HG02763 (cell line): ENCODE results near the gene PLEKHA7.
A peak's percentile ranks its signal among the peaks of the same experiment; 100 is the strongest.

Experiments used
- ATAC-seq: cut with Tn5 transposase; IDR thresholded peaks from one replicate; pipeline ENCODE4 v1.9.1; 2021; ENCODE audit warnings: mild to moderate bottlenecking, moderate library complexity; ENCODE audit not compliant: unreplicated experiment

The PLEKHA7 gene

GRCh38 chr11:16794047-16794818 lies 220.0 kb downstream of the PLEKHA7 start:
- ATAC-seq, result no peak

DNA sequence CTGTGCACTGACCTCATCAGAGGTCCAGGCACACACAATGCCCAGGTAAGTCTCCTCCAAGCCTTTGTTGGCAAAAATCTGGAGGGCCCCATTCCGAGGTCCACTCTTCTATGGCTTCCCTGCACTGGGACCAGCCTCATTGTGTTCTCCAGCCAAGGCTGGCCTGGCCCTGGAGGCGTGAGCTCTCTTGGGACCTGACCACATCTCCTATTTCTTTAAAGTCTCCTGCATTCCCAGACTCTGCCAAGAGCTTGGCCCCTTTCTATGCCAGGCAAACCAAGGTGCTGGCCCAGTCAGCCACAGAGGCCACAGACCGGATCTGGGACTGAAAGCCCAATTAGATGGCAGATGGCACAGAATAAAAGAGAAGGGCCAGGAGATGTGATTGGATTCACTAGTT lies 220.7 kb downstream of the PLEKHA7 start:
- no peak for ATAC-seq

GRCh38 chr11:16793009-16793408 lies 221.2 kb downstream of the PLEKHA7 start:
- ATAC-seq, result no peak

DNA sequence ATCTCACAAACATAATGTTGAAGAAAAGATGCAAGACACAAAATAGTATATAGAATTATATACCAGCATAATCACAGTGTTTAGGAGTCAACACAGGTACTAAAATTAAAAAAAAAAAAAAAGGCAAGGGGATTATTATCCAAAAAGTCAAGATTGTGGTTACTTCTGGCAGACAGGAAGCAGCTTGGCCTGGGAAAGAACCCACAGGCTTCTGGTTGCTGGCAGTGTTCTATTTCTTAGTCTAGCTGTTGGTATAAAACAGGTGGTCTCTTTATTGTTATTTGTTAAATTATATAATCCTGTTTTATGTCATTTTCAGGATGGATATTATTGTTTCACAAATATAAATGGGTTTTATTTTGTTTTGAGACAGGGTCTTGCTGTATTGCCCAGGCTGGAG lies 221.8 kb downstream of the PLEKHA7 start:
- no peak for ATAC-seq

DNA sequence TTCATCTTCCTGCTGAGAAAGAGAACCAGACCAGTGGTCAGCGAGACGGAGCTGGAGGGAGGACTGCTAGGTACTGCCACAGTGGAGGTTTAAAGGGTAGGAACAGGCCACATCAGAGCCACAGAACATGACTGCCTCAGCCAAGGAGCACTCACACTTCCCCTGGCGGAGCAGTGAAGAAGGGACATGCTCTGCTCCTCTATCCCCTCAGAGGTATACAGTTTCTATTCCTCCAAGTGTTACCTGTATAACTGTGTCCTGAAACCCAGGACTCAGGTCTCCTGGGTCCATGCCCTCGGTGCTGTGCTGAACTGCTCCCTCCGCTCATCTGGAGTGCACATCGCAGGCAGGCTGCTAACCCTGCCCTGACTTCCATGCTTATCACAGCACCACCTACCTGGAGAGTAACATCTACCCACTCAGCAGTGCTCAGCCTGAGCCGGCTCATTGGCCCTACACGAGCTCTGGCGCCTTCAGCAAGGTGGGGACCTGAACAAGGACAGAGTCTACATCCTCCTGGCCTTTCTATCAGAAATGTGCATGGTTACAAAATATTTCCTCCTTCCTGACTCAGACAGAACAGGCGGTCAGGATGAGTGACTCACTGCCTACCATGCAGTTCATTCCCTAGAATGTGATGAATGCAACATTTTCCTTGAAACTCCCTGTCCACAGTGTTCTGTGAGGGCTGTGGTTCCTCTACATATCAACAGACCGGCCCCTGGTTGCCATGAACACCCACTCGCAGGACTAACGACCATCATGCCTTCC lies 222.8 kb downstream of the PLEKHA7 start:
- no peak for ATAC-seq

DNA sequence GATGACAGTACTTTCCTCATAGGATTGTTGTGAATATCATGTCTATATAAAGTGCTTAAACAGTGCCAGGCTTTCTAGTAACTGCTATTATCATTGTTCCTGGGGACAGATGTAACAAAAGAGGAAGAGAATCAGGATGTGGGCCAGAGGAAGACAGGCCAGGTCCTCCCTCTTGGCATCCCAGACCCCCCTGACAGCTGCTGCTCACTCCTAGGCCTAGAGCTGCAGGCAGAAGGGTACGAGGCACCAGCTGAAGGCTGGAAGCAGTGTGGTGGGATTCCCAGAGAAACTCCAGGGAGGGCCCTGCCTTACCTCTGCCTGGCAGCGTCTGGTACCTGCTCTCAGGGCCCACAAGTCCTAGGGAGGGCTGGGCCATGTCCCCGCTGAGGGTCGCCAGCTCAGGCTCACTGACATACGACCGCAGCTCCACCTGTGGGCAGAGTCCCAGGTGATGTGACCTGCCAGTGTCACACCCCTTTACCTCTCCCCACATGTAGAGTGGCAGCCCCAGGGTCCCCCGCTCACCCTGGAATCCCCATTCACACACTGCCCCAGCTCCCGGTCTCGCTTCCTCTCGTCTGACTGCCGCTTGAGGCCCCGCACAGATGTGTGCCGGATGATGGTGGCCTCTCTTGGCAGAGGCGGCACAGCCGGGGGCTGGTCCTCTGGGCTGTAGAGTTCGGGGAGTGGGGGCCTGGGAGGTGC lies 223.6 kb downstream of the PLEKHA7 start:
- ATAC-seq, result no peak

DNA sequence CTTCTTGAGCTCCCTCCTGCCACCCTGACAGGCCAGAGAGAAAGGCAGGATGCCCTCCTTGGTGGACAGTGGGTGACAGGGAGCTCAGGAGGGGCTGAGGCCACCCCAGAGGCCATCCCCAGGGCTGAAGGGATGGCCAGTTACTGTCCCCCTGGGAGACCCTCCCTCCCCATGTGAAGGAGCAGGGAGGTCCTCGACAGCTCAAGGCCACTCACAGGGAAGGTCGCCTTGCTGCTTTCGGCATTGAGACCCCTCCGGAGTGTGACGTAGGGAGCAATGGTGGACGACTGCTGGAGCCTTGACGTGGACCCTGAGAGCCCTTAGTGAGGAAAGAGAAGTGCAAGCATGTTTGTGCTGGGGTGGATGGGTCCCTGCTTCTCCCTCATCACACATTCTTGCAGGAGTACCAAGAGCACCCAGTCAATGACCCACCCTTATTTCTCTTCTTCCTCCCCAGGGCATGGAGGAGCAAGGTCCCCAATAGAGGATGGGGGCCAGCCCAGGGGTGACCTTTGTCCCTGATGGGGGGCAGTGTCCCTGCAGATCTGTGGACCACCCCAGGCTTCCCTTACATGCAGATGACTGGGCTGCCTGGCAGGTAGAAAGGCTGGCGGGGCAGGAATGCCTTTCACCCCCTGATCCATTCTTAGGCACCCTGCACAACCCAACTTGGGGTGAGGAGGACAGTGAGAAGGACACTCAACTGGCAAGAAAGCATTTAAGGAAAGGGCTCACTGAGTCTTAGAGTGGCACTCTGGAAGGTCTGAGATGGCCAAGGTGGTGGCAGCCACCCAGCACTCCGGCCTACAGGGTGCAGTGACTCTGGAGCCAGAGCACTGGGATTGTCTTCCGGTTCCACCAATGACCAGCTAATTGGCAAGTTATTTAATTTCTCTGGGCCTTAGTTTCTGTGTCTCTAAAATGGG lies 224.4 kb downstream of the PLEKHA7 start:
- no peak for ATAC-seq

DNA sequence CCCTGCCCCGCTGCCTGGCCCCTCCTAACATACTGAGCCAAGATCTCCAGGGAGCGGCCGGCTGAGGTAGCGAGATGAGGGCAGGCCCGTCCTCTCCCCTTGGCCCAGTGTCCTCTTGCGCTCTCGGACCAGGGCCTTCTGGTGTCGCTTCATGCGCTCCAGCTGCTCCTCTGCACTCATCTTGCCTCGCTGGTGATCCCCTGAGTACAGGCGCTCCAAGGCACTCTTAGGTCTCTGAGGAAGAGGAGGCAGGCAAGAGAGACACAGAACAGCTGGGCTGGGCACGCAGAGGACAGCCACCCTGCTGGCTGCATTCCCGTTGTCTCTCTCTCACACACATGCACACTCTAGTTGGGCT lies 225.2 kb downstream of the PLEKHA7 start:
- ATAC-seq, result no peak

DNA sequence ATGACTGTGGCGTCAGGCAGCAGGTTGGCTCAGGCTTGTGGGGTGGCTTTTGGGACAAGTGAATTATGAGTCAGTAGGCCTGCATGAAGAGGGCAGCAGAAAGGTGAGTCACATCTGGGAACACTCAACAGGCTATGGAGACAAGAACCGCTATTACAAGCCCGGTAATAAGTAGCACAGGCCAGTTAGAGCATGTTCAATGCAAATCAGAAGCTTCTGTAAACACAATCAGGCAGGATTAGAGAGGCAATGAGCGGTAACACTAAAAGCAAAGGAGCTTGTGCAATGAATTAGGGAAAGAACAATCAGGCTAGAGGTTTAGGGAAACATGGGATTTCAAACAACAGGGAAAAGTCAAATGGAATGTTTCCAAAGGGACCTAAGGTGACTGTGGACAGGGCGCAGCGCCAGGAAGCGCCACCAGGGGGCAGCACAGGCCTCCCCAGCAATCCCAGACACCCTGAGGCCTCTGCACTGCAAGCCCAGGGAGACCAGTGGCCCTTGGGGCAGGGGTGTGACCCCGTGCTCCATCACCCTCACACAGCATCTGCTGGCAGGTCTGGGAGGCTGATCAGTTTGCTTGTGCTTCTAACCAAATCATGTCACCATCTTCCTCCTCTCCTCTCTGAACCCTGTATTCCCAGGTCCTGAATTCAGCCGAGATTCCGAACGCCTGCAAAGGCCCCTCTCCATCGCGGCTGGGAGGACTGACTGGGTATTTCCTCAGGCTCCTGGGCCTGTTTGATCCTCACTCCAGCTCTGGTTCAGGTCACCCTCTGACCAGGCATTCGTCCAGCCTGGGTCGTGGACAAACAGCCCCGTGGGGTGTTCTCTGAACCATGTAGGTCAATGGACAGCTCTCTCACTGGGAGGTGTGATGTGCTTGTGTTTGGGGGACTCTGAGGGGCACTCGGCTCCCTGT lies 225.8 kb downstream of the PLEKHA7 start:
- ATAC-seq, result peak; percentile 72

DNA sequence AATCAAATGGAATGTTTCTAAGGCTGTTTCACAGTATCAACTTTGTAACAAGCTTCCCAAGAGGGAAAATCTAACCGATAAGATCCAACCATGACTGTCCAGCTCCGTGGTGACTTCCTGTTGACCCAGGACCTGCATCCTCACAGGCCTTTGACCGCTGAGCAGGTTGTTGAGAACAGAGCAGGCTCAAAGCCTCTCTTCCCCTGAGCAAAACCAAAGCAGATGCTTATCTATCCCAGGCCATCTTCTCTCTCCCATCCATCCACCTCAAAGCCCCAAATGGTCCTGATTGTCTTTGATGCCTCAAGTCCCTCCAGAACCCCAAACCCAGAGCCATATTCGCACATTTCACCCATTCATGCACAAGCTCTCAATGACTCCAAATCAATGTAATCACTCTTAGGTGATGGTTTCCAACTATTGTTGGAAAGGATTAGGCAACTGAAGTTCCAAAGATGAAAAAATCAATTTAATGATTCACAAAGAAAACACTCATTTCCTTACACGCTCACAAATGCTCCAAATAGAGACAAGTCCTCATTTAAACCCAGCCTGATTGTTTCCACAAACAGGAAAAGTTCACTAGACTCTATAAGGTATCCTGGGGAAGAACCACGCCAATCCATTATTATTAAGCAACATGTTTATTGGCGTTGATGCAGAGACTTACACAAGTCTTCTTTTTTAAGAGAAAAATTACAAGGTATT lies 227.0 kb downstream of the PLEKHA7 start:
- ATAC-seq, result no peak

DNA sequence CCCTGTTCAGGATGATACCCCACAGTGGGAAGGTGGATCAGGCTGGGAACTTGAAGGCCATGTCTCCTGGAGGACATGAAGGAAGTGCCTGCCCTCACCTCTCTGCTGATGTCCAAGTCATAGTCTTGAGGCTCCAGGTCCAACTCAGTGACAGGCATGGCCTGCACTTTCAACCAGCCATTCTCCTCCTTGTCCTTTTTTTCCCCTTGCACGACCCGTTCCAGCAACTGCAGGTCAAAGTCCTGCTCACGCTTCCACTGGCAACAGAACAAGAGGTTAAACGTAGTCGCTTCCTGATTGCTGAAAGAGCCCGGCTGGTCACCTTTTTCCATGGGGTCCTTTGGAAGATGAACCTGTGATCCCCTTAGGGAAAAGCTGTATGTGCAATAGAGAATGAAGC lies 228.1 kb downstream of the PLEKHA7 start:
- ATAC-seq, result no peak

DNA sequence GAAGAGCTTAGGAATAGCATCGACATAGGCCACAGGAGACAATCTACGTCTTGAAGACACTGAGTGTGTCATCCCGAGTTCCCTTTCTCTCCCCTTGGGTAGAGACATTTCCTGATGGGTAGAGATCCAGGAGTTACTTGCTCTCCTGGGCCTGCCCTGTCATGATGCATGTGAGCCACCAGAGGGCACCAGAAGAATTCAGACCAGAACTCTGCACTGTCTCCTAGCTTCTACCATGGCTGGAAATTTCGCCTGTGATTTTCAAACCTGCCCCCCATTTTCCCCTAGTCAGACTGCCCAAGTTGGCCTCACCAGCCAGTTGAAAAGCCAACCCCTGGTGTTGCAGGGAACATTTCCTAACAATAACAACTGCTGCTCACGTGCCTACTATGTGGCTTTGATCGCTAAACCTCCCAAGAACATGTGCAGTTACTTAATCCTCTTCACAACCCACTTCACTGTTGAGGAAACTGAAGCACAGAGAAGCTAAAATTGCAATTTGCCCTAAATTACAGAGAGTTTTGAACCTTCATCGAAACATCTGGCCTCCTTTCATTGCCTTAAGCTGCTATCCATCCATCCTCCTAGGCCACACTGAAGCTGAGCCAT lies 228.6 kb downstream of the PLEKHA7 start:
- ATAC-seq, result peak; percentile 68

DNA sequence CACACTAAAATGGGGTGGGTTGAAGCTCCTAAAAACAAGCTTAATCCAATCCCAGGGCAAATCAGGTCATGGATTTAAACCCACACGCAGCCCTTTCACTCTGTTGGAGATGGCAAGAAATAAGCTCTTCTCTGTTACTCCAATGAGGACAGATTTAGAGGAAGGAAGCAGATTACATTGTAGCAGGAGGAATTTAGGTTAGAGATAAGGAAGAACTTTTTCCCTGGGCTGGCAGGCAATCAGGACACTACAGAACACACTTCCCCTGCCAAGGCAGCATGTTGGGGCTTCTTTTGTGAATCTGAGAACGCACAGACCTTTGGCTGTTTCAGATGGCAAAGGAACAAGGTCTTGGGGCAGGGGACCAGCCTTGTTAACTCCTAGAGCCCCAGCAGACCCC lies 229.5 kb downstream of the PLEKHA7 start:
- no peak for ATAC-seq

DNA sequence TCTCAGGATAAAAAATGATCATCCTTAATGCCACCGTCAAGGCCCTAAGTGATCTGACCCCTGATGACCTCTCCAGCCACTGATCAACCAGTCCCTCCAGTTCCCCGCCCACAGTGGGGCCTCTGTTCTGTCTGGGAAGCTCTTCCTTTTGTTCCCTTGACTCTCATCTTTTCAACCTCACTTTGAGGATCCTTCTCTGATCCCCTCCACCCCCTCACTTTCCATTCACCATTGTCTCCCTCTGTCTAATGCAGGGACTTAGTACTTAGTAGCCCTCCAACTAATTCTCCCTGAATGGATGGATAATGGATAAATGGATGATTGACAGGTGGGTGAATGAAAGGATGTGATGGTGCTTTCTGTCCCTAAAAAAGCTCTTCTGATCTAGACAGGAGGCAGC lies 230.1 kb downstream of the PLEKHA7 start:
- no peak for ATAC-seq

DNA sequence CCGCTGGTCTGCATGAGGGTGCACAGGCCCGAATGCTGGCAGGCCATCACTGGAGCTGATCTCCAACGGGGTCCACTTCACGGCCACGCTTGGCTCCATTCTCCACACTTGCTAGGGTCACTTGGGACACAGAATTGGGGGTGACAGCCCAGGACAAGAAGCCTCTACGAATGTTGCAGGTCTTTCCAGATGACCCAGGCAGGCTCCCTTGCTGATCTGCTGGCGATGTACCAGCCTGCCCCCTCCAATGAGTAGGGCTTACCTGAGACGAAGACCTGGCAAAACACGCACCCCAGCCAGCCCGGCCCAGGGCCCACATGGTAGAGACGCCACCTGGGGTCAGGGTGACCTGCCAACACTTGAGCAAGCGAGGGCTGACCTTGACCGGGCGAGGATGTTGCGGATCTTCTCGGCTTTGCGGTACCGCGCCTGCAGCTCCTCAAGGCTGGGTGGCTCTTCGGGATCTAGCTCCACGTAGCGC lies 230.9 kb downstream of the PLEKHA7 start:
- no peak for ATAC-seq

DNA sequence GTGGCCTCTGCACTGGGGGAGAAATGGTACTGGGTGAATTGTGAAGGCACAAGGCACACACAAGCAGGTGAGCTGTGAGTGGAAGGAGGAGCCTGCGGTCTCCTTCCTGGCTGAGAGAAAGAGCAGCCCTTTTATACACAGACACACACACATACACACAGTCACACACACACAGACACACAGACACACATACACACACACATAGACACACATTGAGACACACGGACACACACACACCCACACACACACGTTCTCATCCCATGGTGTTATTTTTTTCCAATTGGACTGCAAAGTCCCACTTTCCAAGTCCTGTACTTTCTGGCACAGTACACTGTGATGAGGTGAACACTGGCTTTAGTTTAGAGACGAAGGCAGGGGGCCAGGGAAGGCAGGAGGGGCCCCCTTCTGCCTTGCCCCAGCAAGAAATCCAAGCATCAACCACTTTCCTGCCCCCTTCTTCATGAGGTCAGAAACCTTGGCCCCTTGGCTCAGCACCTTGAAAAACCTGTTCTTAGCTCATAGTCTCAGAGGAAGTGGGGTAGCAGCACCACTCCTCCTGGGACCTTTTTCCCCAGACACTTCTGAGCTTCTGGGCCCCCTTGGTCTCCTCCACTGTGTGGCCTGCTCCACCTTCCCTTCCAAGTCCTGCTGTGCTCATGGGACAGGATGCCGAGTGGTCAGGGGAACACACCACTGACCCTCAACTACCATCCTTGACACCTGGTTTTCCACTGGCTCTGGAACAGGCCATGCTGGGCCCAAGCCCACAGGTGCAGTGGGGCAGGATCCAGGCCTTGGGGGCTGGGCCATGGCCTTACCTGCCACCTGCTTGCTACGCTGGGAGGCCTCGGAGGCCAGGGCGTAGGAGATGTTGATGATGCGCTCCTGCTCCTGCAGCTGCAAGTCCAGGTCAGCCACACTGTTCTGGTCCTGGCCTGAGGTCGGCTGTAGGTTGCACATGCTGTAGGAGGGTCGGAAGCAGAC lies 232.0 kb downstream of the PLEKHA7 start:
- no peak for ATAC-seq
